ENCODE data around the gene EIF4E1B.

EIF4E1B gene

GRCh38 chr5:176638437-176638836 lies 8.0 kb downstream of the EIF4E1B start:
- TF ChIP-seq CTCF (conservative IDR thresholded peaks at IDR 0.05), result no peak
- H3K27ac ChIP-seq, result no peak overlapping the region

GRCh38 chr5:176639208-176639607 lies 8.7 kb downstream of the EIF4E1B start:
- TF ChIP-seq CTCF (conservative IDR thresholded peaks at IDR 0.05), result no peak
- peak overlapping the region; percentile 57 for H3K27ac ChIP-seq

- no peak for TF ChIP-seq CTCF (conservative IDR thresholded peaks at IDR 0.05)
- peak overlapping the region; percentile 57 for H3K27ac ChIP-seq
These were observed 9.5 kb downstream of the EIF4E1B start for GRCh38 chr5:176639981-176640380.

GRCh38 chr5:176640616-176641015 lies 10.1 kb downstream of the EIF4E1B start:
- H3K27ac ChIP-seq, result peak overlapping the region; percentile 57
- no peak for TF ChIP-seq CTCF (conservative IDR thresholded peaks at IDR 0.05)

- H3K27ac ChIP-seq, result no peak overlapping the region
These were observed 12.4 kb downstream of the EIF4E1B start for GRCh38 chr5:176642675-176643490.

GRCh38 chr5:176643491-176644219 lies 13.2 kb downstream of the EIF4E1B start:
- H3K27ac ChIP-seq, result no peak overlapping the region
- TF ChIP-seq CTCF (conservative IDR thresholded peaks at IDR 0.05), result no peak

More at GRCh38 chr5:176642675-176643490, 12.4 kb downstream of the EIF4E1B start:
- no peak for TF ChIP-seq CTCF (conservative IDR thresholded peaks at IDR 0.05)

GRCh38 chr5:176644294-176644693 lies 13.8 kb downstream of the EIF4E1B start:
- TF ChIP-seq CTCF (conservative IDR thresholded peaks at IDR 0.05), result no peak
- no peak overlapping the region for H3K27ac ChIP-seq
